DMS79 treated with DMSO at 0.1 percent for 48 hours (cell line): ENCODE data around the gene DOCK8.
"Not testable (repeated sequence)": the region's sequence is repeated elsewhere in the genome, so short reads cannot be mapped to it uniquely, and the experiment has no call there.

Source experiments
- DNase-seq: peaks from one replicate; lab custom pipeline; 2025; lab: John Stamatoyannopoulos, UW

Gene DOCK8

DNA sequence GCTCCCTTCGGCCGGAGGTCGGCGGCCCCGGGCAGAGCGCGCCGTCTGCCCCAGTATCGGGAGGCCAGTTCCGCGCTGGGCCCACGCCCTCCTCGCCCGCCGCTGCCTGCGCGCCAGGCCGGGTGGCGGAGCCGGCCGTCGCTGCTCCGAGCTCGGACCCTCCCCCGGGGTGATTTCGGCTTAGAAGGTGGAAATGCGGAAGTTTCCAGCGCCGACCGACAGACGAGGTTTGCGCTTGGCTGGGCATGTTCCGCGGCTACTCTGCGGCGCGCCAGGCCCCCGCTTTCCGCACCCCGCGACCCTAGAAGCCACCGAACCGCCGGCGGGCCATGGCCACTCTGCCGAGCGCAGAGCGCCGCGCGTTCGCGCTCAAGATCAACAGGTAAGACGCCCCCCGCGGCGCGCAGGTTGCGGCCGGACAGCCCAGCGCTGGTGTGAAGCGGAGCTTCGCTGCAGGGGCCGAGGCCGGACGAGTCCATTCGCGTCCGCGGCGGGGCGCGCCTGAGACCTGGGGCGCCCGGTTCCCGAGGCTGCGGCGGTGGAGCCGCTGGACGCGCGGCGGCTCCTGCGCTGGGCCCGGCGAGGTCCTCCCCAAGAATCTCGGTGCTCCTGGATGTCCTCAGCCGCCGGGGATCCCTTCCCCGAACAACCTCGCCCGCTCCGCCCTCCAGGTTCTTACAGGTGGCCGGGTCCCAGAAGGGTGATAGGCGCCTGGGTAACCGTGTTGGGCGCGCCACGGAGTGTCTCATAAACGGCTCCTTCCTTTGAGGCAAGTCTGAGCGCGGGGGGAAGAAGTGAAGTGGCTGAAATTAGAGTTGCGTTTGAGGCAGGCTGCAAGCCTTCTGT is at the start of gene DOCK8:
DOCK8 (plus strand) TSS at position 218 of the 846 bp plus-strand sequence; CDS start at position 330, 112 bp downstream.
- DNase-seq: no peak

DNA sequence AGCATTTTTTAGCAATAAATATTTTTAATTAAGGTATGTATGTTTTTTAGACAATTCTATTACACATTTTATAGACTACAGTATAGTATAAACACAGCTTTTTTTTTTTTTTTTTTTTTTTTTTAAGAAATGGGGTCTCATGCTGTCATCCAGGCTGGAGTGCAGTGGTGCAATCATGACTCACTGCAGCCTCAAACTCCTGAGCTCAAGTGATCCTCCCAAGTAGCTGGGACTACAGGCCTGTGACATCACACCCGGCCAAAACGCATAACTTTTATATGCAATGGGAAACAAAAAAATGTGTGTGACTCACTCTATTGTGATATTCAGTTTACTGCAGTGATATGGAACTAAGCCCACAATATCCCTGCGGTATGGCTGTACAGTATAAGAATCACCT is 44.9 kb upstream of the DOCK8 start:
- DNase-seq: not testable (repeated sequence)

DNA sequence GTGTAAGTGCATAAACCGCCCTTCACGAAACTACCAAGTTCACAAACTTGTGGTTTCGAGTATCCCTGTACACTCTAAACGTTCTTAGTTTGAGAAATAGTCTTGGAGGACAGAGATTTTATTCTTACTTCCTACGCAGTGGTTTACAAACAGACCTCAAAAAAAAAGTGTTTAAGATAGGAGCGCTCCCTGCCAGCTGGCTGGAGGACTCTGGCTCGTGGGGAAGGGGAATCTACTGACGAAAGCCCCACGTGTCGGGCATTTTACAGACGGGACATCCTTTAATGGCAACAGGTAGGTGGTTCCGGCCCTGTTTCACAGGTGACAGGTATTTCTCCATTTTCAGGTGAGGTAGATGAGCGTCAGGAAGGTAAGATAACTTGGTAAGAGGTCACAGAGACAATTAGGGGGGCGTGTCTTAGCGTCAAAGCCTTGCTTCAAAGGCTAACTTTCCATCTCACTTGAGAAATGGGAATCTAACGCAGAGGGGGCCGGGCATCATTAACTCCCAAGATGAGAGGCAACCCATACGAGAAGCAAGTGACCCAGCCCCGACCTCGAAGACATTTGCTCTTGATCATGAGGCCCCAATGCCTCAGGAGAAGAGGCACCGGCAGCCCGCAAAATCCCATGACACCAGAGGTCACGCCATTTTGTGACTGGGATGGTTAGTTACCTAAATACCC is 36.4 kb upstream of the DOCK8 start:
- DNase-seq: not testable (repeated sequence)

DNA sequence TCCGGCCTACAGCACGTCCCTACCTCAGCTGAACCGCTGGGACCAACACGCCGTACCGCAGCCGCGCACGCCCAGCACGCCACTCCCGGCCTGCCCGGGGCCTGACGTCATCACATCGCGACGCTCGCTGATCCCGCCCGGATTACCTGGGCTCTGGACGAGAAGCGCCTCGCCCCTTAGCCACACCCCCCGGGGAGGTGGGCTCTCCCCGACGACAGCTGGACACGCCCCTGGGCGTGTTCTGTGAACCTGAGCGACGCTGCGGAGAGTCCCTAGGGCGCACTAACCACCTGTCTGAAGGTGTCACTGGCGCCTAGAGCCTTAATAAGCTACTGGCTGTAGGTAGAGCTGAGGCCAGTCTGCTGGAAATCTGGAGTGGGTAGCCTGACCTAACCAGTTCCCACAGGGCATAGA is 35.7 kb upstream of the DOCK8 start, which contains the start of gene ZNG1A:
ZNG1A (minus strand) TSS at position 87 of the 414 bp plus-strand sequence. CDS start 87 bp downstream, outside the sequence.
- DNase-seq: not testable (repeated sequence)

DNA sequence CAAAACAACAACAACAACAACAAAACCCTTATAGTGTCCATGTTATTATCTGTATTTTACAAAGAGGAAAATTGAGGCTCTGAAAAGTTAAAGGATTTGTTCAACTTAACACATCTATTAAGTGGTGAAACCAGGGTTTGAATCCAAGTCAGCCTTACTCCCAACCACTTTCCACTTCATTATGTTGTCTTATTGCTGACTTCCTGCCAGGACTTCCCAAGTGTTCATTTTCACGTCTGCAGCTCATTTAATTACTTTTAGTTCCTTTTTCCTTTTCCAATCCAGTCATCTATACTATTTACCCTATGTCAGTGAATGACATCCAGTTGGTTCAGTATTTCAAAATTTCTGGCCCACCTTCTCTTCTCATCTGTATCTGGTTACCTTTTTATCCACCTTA is 15.1 kb upstream of the DOCK8 start:
- DNase-seq: not testable (repeated sequence)

DNA sequence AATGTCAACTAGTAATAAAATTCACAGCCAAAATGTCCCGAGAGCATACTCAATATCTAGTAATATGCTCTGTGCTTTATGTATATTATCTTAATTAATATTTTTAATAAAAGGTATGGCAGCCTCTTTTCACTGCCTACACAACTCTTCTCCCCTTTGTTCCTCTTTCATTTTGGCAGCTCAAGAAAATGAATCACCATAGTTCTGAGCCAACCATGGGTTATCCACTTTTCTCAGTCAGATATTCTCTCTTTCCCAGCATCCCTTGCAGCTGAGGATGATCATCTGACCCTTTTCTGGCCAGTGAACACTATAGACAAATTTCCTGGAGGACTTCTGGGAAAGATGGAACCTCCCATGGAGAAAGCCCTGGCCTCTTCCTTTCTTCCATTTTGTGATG is 8.2 kb upstream of the DOCK8 start:
- DNase-seq: no peak

DNA sequence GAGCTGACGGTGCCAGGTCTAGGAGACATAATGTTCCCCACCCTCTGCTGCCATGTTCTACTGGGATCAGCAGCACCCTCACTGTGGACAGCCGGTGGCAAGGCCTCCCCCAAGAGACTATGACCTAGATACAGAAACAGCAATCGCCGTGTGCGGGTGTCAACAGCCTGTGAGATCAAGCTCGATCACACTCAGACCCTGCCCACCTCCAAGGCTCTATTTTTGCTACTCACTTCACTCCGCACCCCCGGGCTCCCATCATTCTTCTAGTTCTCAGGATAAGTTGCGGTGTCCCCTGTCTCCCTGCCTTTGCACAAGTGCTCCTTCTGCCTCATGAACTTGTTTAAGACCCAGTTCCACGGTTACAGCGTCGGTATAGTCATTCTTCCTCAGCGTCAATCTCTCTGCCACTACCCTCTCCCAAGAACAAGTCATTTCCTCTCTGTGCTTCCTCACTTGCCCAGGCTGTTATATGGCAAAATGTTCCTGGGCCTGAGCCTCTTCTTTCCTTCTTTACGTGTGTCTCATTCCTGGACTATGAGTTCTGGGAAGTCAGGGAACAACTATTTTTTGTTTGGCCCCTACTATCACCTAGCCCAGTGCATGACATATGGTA is 5.4 kb upstream of the DOCK8 start:
- no peak for DNase-seq

DNA sequence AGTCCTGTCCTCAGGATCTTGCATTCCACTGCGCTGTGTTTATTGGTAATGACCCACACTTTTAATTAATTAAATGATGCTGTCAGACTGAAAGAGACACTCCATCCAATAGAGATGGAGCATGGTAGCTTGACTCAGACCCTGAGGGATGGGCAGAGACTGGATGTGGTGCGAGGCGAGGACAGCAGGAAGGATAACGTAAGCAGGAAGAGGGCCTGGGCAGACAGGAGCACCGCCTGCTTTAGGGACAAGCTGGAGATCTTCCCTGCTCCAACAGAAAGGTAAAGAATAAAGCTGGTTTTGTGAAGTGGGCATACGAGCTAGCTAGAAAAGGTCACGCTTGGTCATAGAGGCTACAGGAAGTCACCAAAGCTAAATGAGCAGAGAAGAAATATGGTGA is 3.6 kb upstream of the DOCK8 start:
- no peak for DNase-seq

DNA sequence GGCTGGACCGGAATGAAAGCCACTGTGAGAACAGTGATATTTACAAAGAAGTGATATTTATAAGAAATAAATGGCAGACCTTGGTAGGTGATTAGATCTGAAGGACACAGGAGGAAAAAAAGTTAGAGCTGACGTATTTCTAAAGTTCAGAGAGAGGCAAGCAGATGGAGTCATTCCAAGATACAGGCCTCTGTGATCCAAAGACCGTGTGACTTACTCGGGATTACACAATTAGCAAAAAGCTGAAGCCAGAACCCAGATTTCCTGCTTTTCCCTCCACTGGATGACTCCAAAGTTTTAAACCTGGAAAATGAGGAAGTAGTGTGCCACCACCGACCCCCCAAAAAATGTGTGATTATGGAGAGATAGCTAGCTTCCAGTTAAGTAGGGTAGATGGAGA is 3.1 kb upstream of the DOCK8 start:
- no peak for DNase-seq

DNA sequence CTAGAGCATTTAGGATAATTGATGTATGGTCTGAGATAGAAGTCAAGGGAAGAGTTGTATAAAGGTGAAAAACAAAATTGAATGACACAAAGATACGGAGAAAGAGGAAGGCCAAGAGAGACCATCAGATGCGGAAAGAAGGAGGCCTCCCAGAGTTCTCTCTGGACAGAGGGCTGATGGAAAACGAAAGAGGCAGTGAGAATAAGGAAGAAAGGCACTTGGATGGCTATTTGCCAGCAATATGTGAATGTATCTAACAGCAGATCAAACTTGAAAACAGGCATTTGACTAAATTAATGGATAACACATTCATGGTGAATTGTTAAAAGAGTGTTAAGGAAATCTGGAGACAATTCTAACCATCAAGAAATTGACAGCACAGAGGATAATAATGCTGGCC is 2.4 kb upstream of the DOCK8 start:
- no peak for DNase-seq

DNA sequence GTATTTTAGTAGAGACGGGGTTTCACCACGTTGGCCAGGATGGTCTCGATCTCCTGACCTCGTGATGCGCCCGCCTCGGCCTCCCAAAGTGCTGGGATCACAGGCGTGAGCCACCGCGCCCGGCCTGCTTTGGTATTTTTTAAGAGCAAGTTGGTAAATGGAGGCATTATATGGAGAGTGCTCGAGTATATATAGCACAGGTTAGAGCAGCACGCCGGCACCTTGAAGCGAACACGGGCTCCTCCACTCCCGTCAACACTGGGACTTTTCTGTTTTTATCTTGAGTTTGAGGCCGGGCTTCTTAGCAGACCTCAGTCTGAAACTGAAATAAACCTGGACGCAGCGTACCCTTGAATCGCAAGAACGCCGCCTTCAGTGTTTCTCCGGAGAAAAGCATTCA is 764 bp upstream of the DOCK8 start:
- DNase-seq: not testable (repeated sequence)

DNA sequence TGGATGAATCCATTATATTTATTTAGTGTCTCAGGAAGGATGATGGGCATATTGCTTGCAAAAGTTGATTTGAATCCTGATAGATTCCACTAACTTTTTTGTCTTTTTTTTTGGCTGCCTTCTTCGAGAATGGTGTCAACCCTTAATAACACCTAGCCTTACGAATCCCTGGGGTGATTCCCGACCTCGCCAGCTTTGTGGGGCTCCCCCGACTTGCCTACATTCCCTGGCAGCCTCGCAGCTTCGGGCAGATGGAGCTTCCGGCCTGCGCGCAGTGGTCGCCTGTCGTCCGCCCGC is 366 bp upstream of the DOCK8 start:
- DNase-seq: no peak

DNA sequence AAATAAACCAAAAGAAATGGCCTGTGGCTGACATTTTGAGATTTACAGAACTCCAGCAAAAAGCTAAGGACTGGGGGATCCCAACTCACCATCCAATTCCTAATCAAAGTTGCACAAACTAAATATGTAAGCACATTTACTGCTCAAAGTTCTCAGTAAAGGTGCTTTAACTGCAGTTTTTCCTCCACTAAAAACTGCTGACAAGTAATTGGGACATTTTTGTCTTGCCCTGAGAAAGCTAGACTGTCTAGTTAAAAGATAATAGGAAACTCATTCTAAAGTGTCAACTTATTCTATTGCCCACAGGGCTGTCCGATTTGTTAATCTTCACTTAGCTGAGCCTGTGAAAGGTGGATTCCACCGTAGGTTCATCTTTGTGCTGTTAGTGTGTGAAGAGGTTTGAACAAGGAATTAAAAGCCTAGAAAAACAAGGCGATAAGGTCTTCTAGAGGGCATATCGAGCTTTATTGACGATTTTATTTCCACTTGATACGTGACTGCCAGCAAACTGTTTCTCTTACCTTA is 1.0 kb downstream of the DOCK8 start:
- no peak for DNase-seq

DNA sequence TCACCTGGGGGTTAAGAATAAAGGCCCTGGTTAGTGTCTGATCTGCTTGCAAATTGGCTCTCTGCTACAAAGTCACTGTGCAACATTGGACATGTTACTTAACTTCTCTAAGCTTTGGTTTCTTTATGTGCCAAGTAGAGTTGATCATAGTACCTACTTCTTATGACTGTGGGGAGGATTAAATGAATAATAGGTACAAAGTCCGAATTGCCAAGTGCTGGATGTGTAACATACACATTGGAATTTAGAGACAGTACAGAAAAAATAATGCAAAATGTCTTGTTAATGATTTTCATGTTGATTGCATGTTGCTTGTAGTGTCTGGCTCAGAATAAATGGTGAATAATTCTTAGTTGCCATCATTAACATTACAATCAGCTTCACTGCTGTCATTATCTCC is 2.2 kb downstream of the DOCK8 start:
- DNase-seq: no peak

DNA sequence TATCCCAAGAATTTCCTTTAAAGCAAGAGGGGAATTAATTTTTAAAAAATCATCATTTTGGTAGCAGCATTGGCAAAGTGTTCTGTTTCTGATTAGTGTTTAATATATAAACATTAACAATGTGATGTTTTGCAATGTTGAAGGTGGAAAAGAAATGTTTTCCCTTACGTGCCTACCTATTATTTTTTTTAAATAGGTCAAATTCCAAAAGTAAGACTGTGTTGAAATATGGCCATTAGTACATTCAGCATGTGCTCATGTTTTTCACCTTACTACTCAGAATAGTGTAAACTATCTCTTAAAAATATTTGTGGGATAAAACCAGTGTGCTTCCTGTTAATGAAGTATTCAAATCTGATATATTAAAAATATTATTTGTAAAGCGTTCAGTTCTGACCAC is 3.3 kb downstream of the DOCK8 start:
- DNase-seq: no peak

DNA sequence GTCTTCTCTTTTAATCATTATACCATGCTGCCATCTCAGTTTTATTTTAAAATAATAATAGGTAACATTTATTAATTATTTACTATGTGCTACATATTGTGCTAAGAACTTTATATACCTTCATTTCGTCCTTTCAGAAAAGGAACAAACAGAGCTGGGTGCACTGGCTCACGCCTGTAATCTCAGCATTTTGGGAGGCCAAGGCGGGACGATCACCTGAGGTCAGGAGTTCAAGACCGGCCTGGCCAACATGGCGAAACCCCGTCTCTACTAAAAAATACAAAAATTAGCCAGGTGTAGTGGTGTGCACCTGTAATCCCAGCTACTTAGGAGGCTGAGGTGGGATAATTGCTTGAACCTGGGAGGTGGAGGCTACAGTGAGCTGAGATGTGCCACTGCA is 4.4 kb downstream of the DOCK8 start:
- DNase-seq: not testable (repeated sequence)

DNA sequence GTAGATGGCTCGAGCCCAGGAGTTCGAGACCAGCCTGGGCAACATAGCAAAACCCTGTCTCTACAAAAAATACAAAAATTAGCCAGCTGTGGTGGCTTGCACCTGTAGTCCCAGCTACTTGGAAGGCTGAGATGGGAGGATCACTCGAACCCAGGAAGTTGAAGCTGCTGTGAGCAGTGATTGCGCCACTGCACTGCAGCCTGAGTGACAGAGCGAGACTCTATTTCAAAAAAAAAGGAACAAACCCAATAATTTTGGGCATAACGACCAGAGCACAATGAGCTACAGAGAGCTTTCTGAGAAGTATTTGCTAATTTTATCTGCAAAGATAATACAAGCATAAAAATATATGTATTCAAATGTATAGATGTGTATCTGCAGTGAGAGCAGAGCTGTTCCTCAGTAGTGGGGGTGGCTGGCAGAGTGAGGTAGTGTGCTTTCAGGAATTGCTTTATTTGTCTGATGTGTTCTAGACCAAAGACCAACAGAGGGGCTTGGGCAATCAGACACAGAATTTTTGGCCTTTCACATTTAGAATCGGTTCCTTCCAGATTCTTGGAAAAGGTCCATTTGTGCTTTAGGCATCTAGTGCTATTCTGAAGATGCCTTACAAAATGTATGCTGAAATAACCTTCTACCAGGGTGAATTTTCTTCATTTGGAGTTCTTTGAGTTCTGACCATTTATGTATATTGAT is 5.2 kb downstream of the DOCK8 start:
- DNase-seq: no peak

DNA sequence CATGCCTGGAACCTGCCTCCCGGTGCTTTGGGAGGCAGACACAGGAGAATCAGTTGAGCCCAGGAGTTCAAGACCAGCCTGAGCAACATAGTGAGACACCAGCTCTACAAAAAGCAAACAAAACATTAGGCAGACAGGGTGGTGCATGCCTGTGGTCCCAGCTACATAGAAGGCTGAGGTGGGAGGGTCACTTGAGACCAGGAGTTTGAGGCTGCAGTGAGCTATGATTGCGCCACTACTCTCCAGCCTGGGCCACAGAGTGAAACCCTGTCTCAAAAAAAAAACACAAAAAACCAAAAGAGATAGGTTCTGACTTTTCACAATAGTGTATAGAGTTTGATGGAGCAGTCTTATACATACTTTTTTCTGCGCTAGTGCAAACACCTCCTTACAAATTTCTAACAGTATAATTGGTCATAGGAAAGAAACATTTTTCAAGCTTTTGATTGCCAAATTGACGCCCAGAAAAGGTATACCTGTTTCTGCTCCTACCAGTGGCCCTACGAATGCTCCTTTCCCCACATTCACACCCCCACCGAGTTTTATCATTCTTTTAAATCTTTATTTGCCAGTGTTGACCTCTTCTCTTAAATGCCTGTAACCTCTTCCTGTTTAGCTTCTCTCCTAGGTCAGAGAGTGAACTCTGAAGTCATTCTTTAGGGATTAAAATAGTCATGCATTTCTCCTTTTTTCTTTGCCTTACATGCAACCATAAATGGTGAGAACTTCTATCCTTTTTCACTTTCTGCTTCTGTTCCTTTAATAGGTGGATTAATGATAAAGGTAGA is 7.5 kb downstream of the DOCK8 start:
- no peak for DNase-seq

DNA sequence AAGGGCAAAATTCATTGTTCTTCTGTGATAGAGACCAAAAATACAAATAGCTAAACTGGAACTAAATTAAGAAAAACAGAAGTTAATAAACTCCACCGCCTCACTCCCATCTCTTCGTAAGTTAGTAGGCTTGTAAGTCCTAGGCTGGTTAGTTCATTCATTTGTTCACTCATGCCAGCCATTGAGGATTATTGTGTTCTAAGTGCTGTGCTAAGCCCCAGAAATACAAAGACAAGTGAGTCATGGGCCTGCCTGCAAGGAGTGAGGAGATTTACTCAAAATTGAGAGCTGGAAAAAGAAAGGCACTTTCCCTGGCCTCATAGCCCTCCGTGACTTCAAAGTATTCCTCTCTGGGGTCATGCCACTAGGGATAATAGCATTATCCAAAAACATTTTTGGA is 8.5 kb downstream of the DOCK8 start:
- no peak for DNase-seq

DNA sequence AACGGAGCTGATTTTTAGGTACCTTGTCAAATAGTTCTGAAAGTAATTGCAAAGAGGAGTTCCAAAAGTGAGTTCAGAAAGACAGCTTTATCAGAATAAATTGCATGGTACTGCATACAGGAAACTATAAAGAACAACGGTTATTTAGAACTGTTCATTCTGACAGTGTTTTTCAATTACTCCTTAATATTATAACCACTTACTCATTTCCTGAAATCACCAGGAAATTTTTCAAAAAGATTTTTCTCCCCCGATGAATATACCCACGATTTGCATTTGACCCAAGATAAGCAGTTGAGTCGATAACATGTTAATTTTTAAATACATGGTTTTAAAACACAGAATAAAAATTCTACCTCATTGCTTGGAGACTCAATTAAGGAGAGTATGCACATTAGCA is 9.4 kb downstream of the DOCK8 start:
- DNase-seq: no peak
